ENCODE results near the gene TIGAR.

Gene TIGAR

GRCh38 chr12:4346931-4347330, 25.9 kb downstream of the TIGAR start:
- H3K4me3 ChIP-seq (replicated peaks in 1 of 2; ENCODE audit: low read depth in 2 of 2, low read length in 2 of 2), result no peak overlapping the region
- no peak for DNase-seq (ENCODE audit: low read depth in 2 of 2)
- no peak for TF ChIP-seq CTCF (IDR thresholded peaks at IDR 0.05; ENCODE audit: low read depth, low read length)

GRCh38 chr12:4353785-4354208, 32.8 kb downstream of the TIGAR start:
- H3K4me3 ChIP-seq (replicated peaks in 1 of 2; ENCODE audit: low read depth in 2 of 2, low read length in 2 of 2), result no peak overlapping the region
- DNase-seq (ENCODE audit: low read depth in 2 of 2), result peak; percentile 4 to 9
- peak; percentile 28 for TF ChIP-seq CTCF (IDR thresholded peaks at IDR 0.05; ENCODE audit: low read depth, low read length)

- no peak overlapping the region for H3K4me3 ChIP-seq (replicated peaks in 1 of 2; ENCODE audit: low read depth in 2 of 2, low read length in 2 of 2)
- no peak for DNase-seq (ENCODE audit: low read depth in 2 of 2)
- TF ChIP-seq CTCF (IDR thresholded peaks at IDR 0.05; ENCODE audit: low read depth, low read length), result no peak
These were observed 34.4 kb downstream of the TIGAR start for GRCh38 chr12:4355156-4356040.

GRCh38 chr12:4356041-4356327, 35.0 kb downstream of the TIGAR start:
- no peak overlapping the region for H3K4me3 ChIP-seq (replicated peaks in 1 of 2; ENCODE audit: low read depth in 2 of 2, low read length in 2 of 2)
- peak; percentile 66 for TF ChIP-seq CTCF (IDR thresholded peaks at IDR 0.05; ENCODE audit: low read depth, low read length)
- peak; percentile 15 to 50 for DNase-seq (ENCODE audit: low read depth in 2 of 2)

- no peak for DNase-seq (ENCODE audit: low read depth in 2 of 2)
- no peak for TF ChIP-seq CTCF (IDR thresholded peaks at IDR 0.05; ENCODE audit: low read depth, low read length)
These were observed 45.1 kb downstream of the TIGAR start for GRCh38 chr12:4366090-4366489.

GRCh38 chr12:4369548-4369947, 48.5 kb downstream of the TIGAR start:
- DNase-seq (ENCODE audit: low read depth in 2 of 2), result no peak
- H3K4me3 ChIP-seq (replicated peaks in 1 of 2; ENCODE audit: low read depth in 2 of 2, low read length in 2 of 2), result no peak overlapping the region
- no peak for TF ChIP-seq CTCF (IDR thresholded peaks at IDR 0.05; ENCODE audit: low read depth, low read length)

More at GRCh38 chr12:4366090-4366489, 45.1 kb downstream of the TIGAR start:
- H3K4me3 ChIP-seq (replicated peaks in 1 of 2; ENCODE audit: low read depth in 2 of 2, low read length in 2 of 2), result no peak overlapping the region
